EL (cell line): ENCODE measurements around the gene ATP6V0B.
A peak's percentile ranks its signal among the peaks of the same experiment; 100 is the strongest.

Experiments used
- DNase-seq: peaks from one replicate; pipeline ENCODE4 v3.0.0-alpha.2; 2016

ATP6V0B gene

DNA sequence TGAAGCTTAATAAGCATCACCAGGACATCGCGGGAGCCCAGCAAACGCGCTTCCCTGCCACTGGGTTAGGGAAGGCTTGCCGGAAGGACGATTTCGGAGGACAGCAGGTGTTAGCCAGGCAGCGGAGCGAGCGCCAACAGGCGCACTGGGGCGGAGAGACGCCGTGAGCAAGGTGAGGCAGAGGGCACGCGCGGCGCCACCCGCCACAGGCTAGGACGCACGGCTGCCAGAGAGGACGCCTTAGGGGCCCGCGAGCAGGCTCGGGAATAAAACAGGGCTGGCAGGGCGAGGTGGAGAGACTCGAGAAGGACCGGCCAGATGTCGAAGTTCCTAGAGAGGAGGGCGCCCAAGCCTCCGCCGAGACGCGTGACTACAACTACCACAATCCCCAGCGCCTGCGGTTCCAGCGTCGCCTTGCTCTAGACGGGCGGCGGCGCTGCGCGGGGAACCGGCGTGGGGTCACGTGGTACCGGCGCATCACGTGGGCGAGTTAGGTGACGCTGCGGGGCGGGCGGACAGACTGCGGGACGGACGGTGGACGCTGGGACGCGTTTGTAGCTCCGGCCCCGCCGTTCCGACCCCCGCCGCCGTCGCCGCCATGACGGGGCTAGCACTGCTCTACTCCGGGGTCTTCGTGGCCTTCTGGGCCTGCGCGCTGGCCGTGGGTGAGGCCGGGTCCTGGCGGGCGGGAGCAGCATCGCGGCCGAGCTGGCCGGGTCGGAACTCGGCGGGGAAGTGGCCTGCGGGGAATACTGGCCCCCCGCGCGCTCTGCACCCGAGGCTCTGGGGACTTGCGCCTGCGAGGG, at the start of gene ATP6V0B:
Gene ATP6V0B, plus strand, starts transcription at position 518 of the 806 bp plus-strand sequence. Its CDS starts 81 bp downstream, at position 599.
- peak; percentile 94 for DNase-seq

GRCh38 chr1:43925846-43926245, 48.9 kb upstream of the ATP6V0B start:
- DNase-seq: no peak

GRCh38 chr1:43930168-43930948, 44.4 kb upstream of the ATP6V0B start:
- no peak for DNase-seq

GRCh38 chr1:43930949-43931275, 43.8 kb upstream of the ATP6V0B start:
- no peak for DNase-seq

- DNase-seq: no peak
These were observed 42.8 kb upstream of the ATP6V0B start for GRCh38 chr1:43931711-43932660.

- DNase-seq: peak; percentile 87
These were observed 41.9 kb upstream of the ATP6V0B start for GRCh38 chr1:43932786-43933385.

DNA sequence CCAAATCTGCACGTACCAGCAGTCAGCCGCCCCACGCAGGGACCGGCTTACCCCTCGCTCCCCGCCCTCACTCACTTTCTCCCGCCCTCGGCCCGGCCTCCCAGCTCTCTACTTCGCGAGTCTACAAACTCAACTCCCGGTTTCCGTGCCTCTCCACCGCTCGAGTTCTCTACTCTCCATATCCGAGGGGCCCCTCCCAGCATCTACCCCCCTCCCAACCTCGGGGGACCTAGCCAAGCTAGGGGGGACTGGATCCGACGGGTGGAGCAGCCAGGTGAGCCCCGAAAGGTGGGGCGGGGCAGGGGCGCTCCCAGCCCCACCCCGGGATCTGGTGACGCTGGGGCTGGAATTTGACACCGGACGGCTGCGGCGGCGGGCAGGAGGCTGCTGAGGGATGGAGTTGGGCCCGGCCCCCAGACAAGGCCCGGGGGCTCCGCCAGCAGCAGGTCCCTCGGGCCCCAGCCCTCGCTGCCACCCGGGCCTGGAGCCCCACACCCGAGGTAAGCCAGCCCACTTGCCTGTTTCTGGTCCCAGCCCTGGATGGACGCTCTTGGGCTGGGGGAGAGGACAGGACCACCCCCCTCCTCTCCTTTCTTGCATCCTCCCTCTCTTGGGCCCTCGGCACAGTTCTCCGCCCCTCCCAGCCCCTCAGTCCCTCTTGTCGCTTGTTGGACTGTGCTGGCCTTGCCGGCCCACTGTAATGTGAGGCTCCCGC, 41.2 kb upstream of the ATP6V0B start, which contains the start of gene ARTN:
Gene ARTN, plus strand, starts transcription at position 416 of the 715 bp plus-strand sequence. CDS start 1,856 bp downstream, outside the sequence.
- peak; percentile 35 for DNase-seq

DNA sequence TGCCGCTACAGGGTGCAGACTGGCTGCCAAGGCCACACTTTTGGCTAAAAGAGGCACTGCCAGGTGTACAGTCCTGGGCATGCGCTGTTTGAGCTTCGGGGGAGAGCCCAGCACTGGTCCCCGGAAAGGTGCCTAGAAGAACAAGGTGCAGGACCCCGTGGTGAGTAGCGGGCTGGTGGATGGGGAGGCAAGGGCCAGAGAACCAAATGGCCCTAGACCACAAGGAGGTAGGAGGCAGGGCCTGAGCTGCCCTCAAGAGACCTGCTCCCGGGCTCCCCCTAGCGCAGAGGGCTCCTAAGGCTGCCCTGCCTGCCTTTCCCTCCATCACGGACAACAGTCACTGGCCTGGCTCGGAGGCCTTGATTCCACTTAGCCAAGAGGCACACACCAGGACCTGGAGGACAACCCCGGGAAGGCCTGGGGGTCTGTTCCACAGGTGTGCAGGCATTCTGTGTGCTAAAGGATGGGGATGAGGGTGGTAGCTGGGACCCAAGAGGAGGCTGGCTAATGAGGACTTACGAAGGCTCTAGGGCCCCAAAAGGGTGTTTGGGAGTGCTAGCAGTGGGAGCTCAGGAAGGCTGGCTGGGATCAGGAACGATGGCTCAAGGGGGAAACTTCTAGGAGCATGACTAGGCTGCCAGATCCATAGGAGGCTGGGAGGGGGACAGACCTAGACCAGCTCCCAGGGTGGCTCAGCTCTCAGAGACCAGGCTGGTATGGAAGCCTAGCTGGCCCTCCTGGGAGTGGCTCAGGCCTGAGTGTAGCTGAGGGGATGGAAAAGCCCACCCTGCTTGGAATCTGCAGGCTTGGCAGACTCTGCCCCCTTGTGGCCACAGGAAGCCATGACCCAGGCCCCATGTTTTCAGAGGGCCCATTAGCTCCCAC, 40.4 kb upstream of the ATP6V0B start:
- peak; percentile 67 for DNase-seq

DNA sequence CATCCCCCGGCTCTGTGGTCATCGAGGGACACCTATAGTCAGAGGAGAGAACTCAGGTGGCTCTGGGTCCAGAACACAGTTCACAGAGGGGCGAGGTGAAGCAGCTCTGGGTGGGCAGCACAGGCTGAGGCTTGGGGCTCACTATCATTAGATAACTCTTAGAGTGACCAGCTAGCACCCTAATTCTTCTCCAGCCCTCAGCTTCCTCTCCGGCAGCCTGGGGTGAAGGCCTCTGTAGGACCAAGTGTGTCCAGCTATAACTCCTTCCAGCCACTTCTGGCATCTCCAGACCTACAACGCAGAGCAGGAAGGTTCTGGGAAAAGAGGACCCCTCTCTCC, 39.8 kb upstream of the ATP6V0B start:
- no peak for DNase-seq

DNA sequence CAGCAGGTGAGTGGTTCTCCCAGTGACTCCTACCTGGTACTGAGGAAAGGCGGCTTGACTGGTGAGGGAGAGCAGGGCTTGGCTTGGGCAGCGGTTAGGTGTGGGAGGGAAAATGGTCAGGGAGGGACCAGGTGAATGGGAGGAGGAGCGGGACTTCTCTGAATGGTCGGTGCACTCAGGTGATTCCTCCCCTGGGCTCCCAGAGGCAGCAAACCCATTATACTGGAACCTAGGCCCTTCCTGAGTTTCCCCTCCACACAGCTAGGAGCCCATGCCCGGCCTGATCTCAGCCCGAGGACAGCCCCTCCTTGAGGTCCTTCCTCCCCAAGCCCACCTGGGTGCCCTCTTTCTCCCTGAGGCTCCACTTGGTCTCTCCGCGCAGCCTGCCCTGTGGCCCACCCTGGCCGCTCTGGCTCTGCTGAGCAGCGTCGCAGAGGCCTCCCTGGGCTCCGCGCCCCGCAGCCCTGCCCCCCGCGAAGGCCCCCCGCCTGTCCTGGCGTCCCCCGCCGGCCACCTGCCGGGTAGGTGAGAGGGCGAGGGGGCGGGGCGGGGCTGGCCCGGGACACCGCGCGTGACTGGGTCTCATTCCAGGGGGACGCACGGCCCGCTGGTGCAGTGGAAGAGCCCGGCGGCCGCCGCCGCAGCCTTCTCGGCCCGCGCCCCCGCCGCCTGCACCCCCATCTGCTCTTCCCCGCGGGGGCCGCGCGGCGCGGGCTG, 38.9 kb upstream of the ATP6V0B start:
- DNase-seq: no peak

- peak; percentile 44 for DNase-seq
These were observed 38.2 kb upstream of the ATP6V0B start for GRCh38 chr1:43936431-43937151.

- DNase-seq: no peak
These were observed 37.4 kb upstream of the ATP6V0B start for GRCh38 chr1:43937179-43937865.

DNA sequence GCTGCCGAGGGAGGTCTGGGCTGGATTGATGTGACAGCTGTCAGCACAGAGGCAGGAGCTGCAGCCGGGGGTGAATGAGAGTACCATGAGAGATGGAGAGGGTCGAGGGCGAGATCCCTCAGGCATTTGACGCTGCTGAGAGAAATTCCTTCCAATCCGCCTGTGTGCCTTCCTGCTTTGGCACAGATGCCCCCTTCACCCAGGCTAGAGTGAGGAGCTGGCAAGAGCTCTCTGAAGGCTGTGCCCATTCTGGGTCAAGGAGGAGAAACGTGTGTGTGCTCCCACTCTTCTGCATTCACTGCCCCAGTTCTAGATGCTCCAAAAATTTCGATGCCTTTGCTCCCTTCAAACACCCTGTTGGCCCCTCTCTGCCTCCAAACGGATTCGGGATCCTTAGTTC, 36.4 kb upstream of the ATP6V0B start:
- DNase-seq: no peak

- DNase-seq: no peak
These were observed 35.7 kb upstream of the ATP6V0B start for GRCh38 chr1:43938892-43939587.

GRCh38 chr1:43942411-43942810, 32.3 kb upstream of the ATP6V0B start:
- DNase-seq: no peak

DNA sequence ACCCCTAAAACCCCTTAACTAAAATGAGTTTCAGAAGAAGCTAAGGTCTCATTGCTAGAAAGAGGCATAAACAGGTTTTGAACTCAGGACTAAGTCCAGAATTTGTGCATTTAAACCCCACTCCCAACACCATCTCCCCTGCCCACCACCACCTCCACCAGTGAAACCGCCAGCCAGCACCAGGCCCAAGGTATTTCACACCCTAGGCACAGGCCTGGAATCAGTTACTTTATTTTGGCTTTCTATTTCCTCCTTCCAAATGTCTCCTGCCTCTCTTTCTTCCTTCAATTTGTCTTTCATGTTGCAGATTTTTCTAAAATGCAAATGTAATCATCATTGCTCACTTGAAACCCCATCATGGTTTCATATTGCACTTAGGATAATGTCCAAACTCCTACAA, 29.9 kb upstream of the ATP6V0B start:
- DNase-seq: no peak

GRCh38 chr1:43945674-43946235, 29.0 kb upstream of the ATP6V0B start:
- DNase-seq: no peak
